SU-DHL-6 (cell line): ENCODE data around the gene ARHGEF11.

ENCODE experiments used
- EZH2phosphoT487 ChIP-seq: fragments of 200-600 bp; sonication (generic), shearing (Covaris generic); conservative IDR thresholded peaks from 2 replicates; pipeline ENCODE4 v1.6.1; 2018; ENCODE audit warnings: mild to moderate bottlenecking, antibody characterized with exemption, low read length, moderate library complexity, mixed read lengths
- TF ChIP-seq, protein P1 (sequence below): fragments of 200-600 bp; sonication (generic); IDR thresholded peaks from one replicate; pipeline ENCODE4 v1.5.1; 2017; ENCODE audit warnings: antibody characterized with exemption, mild to moderate bottlenecking, low read length, moderate library complexity; ENCODE audit not compliant: insufficient read depth, poor library complexity, severe bottlenecking

DNA sequence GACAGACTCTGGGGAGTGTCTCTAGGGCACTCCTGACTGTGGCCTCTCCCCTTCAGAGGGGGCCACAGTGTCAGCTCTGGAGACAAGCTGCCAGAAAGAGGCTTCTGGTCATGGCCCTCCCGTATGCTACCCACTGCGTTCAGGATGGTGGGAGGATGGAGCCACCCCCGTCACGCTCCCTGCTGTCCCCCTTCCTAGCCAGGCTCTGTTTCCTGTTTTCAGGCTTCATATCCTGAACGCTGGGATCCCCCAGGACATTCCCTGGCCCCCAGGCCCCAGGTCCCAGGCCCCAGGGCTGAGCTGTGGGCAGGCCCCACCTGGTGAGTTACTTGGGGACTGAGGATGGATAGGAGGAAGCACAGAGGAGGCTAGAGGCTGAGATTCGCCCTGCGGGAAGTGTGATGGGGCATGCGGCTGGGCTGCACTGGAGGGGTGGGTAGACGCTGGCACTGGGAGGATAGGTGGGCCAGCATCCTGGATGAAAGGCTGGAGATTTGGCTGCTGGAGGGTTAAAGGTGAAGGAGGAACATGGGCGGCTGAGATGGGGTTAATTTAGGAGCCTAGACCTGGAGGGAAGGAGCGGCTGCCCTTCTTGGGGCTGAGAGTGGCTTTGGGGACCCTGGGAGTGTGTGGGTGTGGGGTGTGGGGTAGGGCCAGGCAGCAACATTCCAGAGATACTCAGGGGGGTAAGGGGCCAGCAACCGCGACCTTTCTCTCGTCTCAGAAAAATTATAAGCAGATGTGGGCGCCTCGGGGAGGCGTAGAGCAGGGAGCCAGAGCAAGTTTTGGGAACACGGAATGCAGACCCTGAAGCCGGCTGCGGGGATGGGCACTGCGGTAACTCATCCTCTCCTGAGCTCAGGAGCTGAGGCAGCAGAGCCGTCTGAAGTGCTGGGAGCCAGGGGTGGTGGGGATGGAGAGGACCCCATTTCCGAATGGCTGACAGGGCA lies 143.3 kb downstream of the ARHGEF11 start:
- TF ChIP-seq, protein P1, sequence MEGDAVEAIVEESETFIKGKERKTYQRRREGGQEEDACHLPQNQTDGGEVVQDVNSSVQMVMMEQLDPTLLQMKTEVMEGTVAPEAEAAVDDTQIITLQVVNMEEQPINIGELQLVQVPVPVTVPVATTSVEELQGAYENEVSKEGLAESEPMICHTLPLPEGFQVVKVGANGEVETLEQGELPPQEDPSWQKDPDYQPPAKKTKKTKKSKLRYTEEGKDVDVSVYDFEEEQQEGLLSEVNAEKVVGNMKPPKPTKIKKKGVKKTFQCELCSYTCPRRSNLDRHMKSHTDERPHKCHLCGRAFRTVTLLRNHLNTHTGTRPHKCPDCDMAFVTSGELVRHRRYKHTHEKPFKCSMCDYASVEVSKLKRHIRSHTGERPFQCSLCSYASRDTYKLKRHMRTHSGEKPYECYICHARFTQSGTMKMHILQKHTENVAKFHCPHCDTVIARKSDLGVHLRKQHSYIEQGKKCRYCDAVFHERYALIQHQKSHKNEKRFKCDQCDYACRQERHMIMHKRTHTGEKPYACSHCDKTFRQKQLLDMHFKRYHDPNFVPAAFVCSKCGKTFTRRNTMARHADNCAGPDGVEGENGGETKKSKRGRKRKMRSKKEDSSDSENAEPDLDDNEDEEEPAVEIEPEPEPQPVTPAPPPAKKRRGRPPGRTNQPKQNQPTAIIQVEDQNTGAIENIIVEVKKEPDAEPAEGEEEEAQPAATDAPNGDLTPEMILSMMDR, result no peak
- TF ChIP-seq EZH2phosphoT487, result no peak
